HG03342 (cell line): ENCODE measurements around the gene HSD11B1.

Source experiments
- ATAC-seq: cut with Tn5 transposase; IDR thresholded peaks from one replicate; pipeline ENCODE4 v1.9.1; 2021; ENCODE audit warnings: mild to moderate bottlenecking, moderate library complexity; ENCODE audit not compliant: unreplicated experiment

HSD11B1 gene

GRCh38 chr1:209751627-209752231 is 47.1 kb downstream of the HSD11B1 start:
- peak; percentile 50 for ATAC-seq

- no peak for ATAC-seq
These were observed 48.2 kb downstream of the HSD11B1 start for GRCh38 chr1:209752890-209753289.

DNA sequence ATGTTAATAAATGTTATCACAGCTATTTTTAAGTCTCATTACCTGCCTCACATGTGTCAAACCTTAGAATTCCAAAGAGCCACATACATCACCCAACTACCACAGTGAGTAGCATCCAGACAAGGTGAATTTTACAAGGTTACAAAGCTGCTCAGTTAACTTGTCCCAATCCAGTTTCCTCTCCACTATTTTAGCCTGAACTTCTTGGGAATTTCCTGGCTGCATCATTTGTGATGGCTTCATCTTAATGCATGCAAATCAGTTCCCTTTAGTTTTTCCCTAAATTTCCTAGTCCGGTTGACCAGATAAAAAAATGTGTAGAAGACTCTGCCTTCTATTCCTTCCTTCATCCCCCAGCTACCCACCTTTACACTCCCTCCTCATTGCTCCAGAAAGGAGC is 50.6 kb downstream of the HSD11B1 start:
- no peak for ATAC-seq

GRCh38 chr1:209755926-209756614 is 51.4 kb downstream of the HSD11B1 start, which contains the start of gene TRAF3IP3:
Gene TRAF3IP3 (plus strand): TSS chr1:209756053. CDS start chr1:209760040, 3,987 bp downstream.
- ATAC-seq: peak; percentile 78

DNA sequence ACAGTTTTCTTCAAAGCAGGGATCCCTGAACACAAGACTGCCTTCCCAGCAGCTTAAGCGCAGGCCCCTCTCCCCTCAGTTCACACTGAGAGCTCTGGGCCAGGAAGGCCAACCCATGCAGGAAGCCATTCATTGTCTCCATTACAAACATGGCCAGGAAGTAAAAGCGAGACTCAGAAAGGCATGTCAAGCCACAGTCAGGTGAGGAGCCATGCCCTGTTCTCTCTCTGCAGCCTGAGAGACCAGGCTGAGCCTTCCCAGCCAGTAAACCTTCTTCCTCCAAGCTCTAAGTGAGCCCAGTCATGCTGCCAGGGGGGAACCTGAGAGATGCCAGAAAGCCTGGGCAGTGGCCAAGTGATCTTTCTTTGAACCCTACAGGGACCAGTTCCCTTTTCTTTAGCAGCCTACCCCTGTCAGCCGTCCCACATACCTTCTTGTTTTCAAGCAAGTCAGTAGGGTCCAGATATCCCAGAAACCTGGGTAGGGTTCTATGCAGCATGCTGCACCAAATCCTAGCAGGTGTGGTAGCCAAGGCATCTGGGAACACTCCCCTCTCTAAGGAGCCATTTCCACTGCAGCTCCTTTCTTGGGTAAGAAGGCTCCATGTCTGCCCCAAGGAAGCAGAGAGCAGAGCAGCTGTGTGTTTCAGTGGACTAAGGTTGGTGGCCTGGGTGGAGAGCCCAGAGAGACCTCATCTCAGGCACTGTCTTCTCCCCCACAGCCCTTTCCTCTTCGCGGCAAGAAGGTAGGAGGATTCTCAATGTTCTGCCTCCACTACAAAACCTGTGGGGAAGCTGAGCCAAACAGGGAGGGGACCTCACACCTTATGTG is 52.2 kb downstream of the HSD11B1 start:
- peak; percentile 32 for ATAC-seq

DNA sequence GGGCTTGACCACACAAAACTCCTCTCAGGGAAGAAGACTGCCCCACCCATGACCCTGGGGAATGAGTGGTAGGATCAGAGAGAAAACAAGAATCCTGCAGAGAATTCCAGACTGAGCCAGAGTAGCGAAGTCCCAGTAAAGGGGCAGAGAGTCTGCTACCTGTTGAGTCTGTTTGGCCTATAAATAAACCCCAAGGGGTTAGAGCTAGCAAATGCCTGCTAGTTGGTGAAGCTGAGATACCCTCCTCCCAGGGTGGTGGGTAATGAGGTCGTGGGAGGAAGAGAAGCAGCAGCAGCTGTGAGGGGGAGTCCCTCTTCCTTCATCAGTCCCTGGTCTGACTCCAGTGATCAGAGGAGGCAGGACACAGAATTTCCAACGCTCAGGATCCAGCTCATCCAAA is 53.8 kb downstream of the HSD11B1 start:
- no peak for ATAC-seq

DNA sequence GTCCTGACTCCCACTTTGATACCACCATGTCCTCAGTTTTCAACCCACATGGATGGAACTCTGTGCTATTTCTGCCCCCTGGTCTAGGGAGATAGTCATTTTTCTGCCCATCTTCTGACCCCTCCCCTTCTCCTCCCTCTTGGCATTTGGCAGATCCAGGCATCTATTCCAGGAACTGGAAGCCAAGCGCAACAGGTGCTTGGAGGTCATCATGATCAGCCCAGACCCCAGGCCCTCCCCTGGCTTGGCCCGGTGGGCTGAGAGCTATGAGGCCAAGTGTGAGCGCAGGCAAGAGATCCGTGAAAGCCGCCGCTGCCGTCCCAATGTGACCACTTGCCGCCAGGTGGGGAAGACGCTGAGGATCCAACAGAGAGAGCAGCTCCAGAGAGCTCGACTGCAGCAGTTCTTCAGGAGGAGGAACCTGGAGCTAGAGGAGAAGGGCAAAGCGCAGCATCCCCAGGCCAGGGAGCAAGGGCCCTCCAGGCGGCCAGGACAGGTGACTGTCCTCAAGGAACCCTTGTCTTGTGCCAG is 55.2 kb downstream of the HSD11B1 start:
- ATAC-seq: no peak

DNA sequence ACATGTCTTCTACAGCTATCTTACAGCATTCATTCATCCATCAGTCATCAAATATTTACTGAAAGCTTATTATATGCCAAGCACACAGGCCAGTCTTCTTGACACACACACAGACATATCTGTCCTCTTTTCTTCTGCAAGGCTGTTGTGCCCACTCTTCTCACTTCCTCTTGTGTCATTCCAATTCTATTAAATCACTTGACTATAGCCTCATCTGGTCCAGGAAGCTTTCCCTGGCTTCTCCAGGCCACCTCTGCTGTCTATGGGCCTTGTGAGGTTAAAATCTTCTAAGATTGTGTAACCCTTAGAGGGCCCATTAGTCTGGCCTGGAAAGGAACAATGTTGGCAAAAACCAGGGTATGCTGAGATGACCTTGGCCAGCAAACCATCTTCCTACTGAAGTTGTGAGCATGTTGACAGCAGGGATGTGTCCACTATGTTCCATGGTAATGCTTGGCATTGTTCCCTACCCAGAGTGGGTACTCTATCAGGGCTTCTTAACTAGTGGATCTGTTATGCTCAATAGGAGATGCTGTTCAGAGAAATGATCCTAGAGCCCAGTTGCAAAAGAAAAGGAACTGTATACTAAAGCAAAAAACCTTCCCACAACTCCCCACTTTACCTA is 56.5 kb downstream of the HSD11B1 start:
- ATAC-seq: no peak

DNA sequence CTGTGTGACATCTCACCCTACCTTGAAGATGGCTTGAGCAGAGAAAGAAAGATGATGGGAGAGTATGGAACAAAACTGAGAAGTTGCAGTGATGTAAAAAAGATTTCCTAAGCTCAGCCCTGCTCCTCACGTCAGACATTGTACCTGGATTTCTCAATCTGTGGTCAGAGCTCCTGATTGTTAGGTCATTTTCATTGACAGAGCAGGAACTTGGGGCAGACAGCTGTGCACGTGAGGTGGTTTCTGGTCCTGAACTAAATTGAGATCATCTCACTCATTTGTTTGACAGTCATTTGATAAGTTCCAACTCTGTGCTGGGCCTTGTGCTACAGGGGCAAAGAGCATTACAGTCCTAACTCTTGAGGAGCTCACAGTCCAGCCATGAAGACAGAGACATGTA is 61.4 kb downstream of the HSD11B1 start:
- no peak for ATAC-seq

GRCh38 chr1:209767096-209767495 is 62.5 kb downstream of the HSD11B1 start:
- ATAC-seq: no peak

DNA sequence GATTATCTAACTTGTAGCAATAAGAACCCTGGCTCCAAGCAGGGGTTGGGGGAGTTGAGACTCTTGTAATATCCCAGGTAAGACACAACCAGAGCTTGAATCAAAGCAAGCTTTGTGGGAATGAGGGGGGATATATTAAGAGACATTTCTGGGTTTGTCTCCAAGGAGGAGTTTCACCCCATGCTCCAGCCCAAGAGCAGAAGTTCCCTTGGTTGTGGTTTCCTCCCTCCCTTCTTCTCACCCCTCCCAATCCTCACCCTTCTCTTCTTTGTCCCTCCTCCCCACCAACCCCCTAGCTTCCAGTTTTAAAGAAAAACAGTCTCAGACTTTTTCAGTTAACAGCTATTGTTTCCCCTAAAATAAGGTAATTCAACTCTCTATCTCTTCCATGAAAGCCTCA is 63.1 kb downstream of the HSD11B1 start:
- no peak for ATAC-seq

- ATAC-seq: peak; percentile 78
These were observed 63.7 kb downstream of the HSD11B1 start for GRCh38 chr1:209768354-209768774.

GRCh38 chr1:209769171-209769904 is 64.7 kb downstream of the HSD11B1 start:
- ATAC-seq: peak; percentile 85

DNA sequence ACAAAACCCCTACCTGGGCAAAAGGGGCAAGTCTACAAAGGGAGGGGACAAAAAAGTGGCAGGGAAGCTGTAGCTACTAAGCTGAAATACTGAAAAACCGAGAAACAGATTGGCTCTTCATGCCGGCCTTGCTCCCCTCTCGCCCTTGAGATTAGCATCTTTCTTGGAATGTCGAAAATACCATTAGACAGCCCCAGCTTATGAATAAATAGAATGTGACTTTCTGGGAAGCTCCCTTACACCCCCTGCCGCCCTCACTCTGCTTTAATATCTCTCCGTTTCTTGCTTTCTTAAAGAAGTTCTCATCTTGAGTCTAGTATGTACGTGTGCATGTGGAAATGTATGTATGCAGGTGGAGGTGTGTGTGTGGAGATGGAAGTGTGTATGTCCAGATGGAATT is 65.3 kb downstream of the HSD11B1 start:
- no peak for ATAC-seq

DNA sequence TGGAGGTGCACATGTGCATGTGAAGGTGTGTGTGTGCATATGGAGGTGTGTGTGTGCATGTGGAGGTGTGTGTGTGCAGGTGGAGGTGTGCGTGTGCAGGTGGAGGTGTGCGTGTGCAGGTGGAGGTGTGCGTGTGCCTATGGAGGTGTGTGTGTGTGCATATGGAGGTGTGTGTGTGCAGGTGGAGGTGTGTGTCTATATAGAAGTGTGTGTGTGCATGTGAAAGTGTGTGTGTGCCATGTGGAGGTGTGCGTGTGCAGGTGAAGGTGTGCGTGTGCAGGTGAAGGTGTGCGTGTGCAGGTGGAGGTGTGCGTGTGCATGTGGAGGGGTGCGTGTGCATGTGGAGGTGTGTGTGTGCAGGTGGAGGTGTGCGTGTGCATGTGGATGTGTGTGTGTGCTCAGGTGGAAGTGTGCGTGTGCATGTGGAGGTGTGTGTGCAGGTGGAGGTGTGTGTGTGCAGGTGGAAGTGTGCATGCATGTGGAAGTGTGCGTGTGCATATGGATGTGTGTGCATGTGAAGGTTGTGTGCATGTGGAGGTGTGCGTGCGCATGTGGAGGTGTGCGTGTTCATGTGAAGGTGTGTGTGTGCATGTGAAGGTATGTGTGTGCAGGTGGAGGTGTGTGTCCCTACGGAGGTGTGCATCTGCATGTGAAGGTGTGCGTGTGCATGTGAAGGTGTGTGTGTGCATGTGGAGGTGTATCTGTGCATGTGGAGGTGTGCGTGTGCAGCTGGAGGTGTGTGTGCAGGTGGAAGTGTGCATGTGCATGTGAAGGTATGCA is 66.2 kb downstream of the HSD11B1 start:
- ATAC-seq: no peak

DNA sequence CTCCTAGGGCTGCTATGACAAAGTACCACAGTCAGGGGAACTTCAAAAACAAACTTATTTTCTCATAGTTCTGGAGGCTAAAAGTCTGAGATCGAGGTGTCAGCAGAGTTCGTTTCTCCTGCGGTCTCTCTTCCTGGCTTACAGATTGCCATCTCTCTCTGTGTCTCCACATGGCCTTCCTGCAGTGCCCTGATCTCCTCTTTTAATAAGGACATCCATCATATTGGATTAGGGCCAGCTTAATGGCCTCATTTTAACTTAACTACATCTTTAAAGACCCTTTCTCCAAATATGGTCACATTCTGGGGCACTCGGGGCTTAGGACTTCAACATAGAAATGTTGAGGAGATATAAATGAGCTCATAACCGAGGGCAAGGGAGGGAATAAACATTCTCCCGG is 67.5 kb downstream of the HSD11B1 start:
- ATAC-seq: no peak

DNA sequence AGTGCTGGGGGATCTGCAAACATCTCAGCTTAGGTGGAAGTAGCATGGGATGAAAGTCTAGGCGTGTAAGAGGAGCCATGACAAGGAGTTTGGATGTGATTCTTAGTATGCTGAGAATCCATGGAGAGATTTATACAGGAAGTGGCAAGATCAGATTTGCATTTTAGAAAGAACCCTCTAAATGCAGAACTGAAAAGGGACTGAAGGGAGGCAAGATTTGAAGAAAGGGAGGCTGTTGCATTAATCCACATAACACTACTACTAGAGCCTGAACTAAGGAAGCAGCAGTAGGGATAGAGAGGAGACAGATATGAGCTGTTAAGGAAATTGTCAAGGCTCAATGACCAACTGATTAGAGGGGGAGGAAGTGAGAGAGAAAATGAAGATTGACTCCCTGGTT is 69.9 kb downstream of the HSD11B1 start:
- peak; percentile 69 for ATAC-seq

- no peak for ATAC-seq
These were observed 71.0 kb downstream of the HSD11B1 start for GRCh38 chr1:209775678-209776077.

DNA sequence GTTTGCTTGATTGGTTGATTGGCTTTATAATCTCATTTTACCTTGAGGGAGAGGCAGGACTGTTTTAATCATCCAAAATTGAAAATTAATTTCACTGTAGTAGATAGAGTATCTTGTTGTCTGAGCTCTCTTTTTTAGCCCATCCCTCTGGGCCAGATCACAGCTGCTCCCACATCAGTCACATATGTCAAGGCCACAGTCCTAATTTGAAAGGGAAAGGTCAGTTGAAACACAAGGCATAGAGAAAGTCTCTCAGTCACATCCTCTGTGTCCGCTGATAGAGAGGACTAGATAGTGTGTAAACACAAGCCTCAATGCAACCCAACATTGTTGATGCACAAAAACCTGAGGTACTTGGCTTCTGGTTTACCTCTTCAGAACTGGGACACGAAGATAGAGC is 72.9 kb downstream of the HSD11B1 start:
- no peak for ATAC-seq

DNA sequence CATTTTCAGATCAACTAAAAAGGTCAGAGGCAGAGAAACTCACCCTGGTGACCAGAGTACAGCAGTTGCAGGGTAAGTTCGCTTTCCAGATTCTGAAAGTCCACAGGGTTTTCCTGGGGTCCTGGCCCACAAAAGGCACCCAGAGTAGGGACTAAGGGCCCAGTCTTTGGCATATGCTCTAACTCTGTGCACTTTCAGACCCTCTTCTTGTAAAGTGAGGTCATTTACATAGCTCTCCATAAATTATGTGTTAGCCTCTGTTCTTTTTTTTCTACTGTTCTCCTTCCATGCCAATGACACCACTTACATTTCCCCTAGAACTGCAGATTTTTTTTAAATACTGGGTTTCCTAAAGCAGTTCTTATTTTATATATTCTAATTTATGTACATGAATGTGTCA is 73.5 kb downstream of the HSD11B1 start:
- ATAC-seq: no peak
